Measurements from ENCODE around the gene SPA17. TPM values are rescaled to one million over a fixed set of nuclear protein-coding genes. Genes with fewer than 3 reads are reported as not detected.

The SPA17 gene
- 1 to 10 TPM in 1 of 3 donors, under 1 TPM in 2; 0.58 to 1.5 (median 0.76) TPM for total RNA-seq

DNA sequence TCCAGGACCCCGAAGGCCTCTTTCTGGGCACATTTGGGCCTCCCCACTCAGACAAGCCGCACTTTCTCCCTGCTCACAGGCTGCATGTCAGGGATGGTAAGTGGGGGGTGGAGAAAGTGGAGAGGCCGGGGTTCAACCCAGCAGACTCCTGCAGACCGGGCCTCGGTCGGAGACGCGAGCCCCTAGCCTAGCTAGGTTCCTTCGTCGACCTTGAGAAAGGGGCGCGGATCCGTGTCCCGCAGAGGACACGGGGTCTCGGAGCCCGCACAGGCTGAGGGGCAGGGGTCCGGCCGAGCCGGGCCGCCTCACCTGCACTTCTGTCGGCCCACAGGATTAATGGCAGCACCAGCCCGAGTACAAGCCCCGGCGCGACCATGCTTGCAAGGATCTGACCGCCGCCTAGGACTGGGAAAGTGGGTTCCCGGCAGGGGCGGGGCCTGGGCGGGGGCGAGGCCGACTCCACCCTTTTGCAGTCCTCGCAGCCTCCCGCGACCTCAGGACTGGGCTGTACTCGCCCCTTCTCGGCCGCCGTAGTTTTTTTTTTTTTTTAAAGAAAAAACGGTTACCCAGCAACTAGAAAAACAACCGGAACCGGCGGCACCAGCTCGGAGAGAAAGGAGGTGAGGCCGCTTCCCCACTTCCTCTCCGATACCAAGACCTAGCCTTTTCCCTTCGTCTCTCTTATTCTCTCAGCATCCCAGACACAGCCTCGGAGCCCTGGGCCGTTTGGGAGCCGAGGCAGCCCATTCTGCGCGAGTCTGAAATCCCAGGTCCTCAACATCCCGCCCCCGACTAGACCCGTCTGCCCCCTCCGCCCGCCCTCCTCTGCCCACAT, at the start of gene SPA17, which contains the start of gene SIAE:
Gene SPA17, plus strand, starts transcription at position 572 of the 835 bp plus-strand sequence. CDS start 1,361 bp downstream, outside the sequence.
Gene SIAE, minus strand, starts transcription at position 407 of the 835 bp plus-strand sequence. Its CDS starts 31 bp downstream, at position 376.
- DNase-seq (peak; percentile 75), ATAC-seq (peak; percentile 81 to 92)
- Mint-ChIP-seq H3K9me3 (no peaks in the 10 kb centered on the region), H3K27me3 (ENCODE audit: low read depth) (no peaks in the 10 kb centered on the region), H3K36me3 (ENCODE audit: insufficient read depth) (no peaks in the 10 kb centered on the region), H3K4me3 (peak within 1 kb of the TSS; percentile 85), H3K4me1 (ENCODE audit: low read depth) (peaks cover 21% of the 10 kb centered on the region)

DNA sequence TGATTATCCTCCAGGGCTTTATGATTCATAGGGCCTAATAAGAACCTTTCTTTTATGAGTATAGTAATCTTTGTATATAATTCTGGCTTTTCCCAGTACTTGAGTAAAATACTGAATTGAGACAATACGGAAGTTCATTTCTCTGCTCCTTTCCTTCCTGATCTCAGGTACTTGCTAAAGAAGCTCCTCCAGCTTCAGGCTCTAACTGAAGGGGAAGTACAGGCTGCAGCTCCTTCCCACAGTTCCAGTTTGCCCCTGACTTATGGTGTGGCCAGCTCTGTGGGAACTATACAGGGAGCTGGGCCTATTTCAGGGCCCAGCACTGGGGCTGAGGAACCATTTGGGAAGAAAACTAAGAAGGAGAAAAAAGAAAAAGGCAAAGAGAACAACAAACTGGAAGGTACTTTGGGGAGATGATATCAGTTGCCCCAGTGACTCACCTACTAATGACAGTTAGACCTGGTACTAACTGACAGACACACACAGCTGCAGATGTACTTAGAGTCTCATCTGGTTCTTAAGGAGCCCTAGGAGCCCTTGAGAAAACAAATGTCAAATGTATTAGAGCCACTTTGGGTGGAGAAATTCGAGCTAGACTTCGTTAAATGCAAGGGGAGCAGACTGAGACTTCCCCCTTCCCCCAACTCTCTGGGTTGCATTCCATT, 48.1 kb upstream of the SPA17 start:
- DNase-seq (no peak), ATAC-seq (no peak)
- H3K4me1 Mint-ChIP-seq (ENCODE audit: low read depth) = peaks cover 26% of the 10 kb centered on the region
- H3K9me3 Mint-ChIP-seq = no peaks in the 10 kb centered on the region
- no peak overlapping the region for H3K4me3 Mint-ChIP-seq
- peaks cover 28% of the 10 kb centered on the region for H3K36me3 Mint-ChIP-seq (ENCODE audit: insufficient read depth)
- H3K27me3 Mint-ChIP-seq (ENCODE audit: low read depth) = no peaks in the 10 kb centered on the region

- H3K27me3 Mint-ChIP-seq (ENCODE audit: low read depth) = no peaks in the 10 kb centered on the region
- ATAC-seq = no peak
- H3K4me3 Mint-ChIP-seq = no peak overlapping the region
Measured at GRCh38 chr11:124627546-124627945, 46.2 kb upstream of the SPA17 start.

DNA sequence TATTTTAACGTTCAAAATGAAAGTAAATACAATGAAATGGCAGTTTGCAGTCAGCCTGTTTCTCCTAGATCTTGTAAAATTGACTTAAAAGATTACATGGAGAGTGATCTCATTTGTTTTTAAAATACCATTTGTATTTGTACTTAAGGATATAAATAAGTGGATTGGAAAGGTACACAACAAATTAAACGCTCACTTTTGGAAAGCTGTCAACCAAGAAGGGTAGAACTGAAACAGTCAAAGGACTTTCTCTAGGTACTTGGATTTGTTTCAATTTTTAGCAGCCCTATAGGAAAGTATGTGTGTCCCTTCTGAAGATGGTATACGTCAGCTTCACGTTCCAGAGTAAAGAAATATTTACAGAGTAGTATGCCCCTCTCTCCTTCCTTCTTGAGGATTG, 43.7 kb upstream of the SPA17 start:
- ATAC-seq (no peak), DNase-seq (no peak)
- Mint-ChIP-seq H3K27me3 (ENCODE audit: low read depth) (no peaks in the 10 kb centered on the region), H3K4me3 (no peak overlapping the region), H3K9me3 (no peaks in the 10 kb centered on the region), H3K36me3 (ENCODE audit: insufficient read depth) (peaks cover 50% of the 10 kb centered on the region), H3K4me1 (ENCODE audit: low read depth) (peaks cover 14% of the 10 kb centered on the region)

More at GRCh38 chr11:124627546-124627945, 46.2 kb upstream of the SPA17 start:
- no peak for DNase-seq
- Mint-ChIP-seq H3K4me1 (ENCODE audit: low read depth) (peaks cover 24% of the 10 kb centered on the region), H3K9me3 (no peaks in the 10 kb centered on the region), H3K36me3 (ENCODE audit: insufficient read depth) (peaks cover 44% of the 10 kb centered on the region)

- peaks cover 52% of the 10 kb centered on the region for H3K36me3 Mint-ChIP-seq (ENCODE audit: insufficient read depth)
Measured at GRCh38 chr11:124633355-124633754, 40.3 kb upstream of the SPA17 start.

DNA sequence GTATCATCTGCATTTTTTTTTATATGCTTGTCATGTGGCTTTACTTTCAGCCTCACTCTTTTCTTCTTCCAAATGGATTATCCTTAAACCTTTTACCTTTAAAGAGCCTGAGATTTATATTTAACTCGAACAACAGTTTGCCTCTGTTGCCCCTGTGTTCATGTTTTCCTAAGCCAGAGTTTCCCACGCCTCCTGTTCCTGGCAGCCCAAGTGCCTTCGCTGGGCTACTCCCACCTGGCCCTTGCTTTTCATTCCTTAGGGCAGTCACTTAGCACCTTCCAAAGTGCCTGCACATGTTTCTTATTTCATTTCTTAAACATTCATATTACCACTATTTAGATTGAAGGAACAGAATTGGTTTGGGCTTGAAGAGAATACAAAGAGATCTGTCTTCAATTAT, 37.8 kb upstream of the SPA17 start:
- ATAC-seq = no peak
- H3K4me1 Mint-ChIP-seq (ENCODE audit: low read depth) = no peaks in the 10 kb centered on the region
- no peaks in the 10 kb centered on the region for H3K27me3 Mint-ChIP-seq (ENCODE audit: low read depth)
- H3K36me3 Mint-ChIP-seq (ENCODE audit: insufficient read depth) = peaks cover 42% of the 10 kb centered on the region
- no peak overlapping the region for H3K4me3 Mint-ChIP-seq
- H3K9me3 Mint-ChIP-seq = no peaks in the 10 kb centered on the region
- DNase-seq = no peak

More at GRCh38 chr11:124633355-124633754, 40.3 kb upstream of the SPA17 start:
- Mint-ChIP-seq H3K9me3 (no peaks in the 10 kb centered on the region), H3K4me3 (no peak overlapping the region), H3K4me1 (ENCODE audit: low read depth) (no peaks in the 10 kb centered on the region), H3K27me3 (ENCODE audit: low read depth) (no peaks in the 10 kb centered on the region)
- ATAC-seq (no peak), DNase-seq (no peak)

- DNase-seq = no peak
- peaks cover 24% of the 10 kb centered on the region for H3K36me3 Mint-ChIP-seq (ENCODE audit: insufficient read depth)
- no peaks in the 10 kb centered on the region for H3K9me3 Mint-ChIP-seq
- no peaks in the 10 kb centered on the region for H3K27me3 Mint-ChIP-seq (ENCODE audit: low read depth)
- no peaks in the 10 kb centered on the region for H3K4me1 Mint-ChIP-seq (ENCODE audit: low read depth)
- ATAC-seq = no peak
- no peak overlapping the region for H3K4me3 Mint-ChIP-seq
Measured at GRCh38 chr11:124638500-124638899, 35.2 kb upstream of the SPA17 start.

DNA sequence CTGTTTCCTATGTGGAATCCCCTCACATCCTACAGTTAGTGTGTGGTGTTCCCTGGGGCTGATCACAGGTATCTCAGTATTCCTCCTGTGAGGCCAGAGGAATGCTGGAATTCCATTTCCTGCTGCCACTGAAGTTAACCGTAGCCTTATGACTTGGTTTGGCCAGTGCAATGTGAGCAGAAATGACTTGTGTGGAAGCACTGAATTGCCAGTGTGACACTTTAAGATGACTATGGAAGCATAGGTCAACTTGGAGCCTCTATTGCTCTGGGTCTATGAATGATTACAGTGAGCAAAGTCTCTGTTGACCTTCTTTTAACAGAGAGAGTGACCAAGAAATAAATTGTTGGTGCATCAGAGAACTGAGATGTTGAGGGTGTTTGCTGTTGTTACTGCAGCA, 34.5 kb upstream of the SPA17 start:
- Mint-ChIP-seq H3K36me3 (ENCODE audit: insufficient read depth) (peaks cover 23% of the 10 kb centered on the region), H3K27me3 (ENCODE audit: low read depth) (no peaks in the 10 kb centered on the region), H3K4me3 (no peak overlapping the region), H3K9me3 (no peaks in the 10 kb centered on the region), H3K4me1 (ENCODE audit: low read depth) (no peaks in the 10 kb centered on the region)
- no peak for ATAC-seq
- no peak for DNase-seq

- no peaks in the 10 kb centered on the region for H3K9me3 Mint-ChIP-seq
- H3K36me3 Mint-ChIP-seq (ENCODE audit: insufficient read depth) = peaks cover 19% of the 10 kb centered on the region
- no peak overlapping the region for H3K4me3 Mint-ChIP-seq
- H3K4me1 Mint-ChIP-seq (ENCODE audit: low read depth) = peaks cover 3% of the 10 kb centered on the region
- no peaks in the 10 kb centered on the region for H3K27me3 Mint-ChIP-seq (ENCODE audit: low read depth)
- ATAC-seq (no peak), DNase-seq (no peak)
Measured at GRCh38 chr11:124640666-124641065, 33.0 kb upstream of the SPA17 start.

DNA sequence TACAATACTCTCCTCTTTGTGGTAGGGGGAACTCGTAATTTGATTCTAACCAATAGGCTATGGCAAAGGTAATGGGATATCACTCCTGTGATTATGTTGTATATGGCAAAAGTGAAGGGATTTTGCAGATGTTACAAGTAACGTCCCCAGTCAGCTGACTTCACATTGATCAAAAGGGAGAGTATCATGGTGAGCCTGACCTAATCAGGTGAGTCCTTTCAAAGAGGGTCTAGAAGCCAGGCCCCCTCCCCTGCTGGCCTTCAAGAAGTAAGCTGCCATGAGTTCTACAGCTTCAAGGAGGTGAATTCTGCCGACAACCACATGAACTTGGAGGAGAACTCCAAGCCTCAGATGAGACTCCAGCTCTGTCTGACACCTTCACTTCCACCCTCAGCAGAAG, 31.1 kb upstream of the SPA17 start:
- Mint-ChIP-seq H3K4me3 (no peak overlapping the region), H3K4me1 (ENCODE audit: low read depth) (peaks cover 3% of the 10 kb centered on the region), H3K9me3 (no peaks in the 10 kb centered on the region), H3K27me3 (ENCODE audit: low read depth) (no peaks in the 10 kb centered on the region), H3K36me3 (ENCODE audit: insufficient read depth) (peaks cover 9% of the 10 kb centered on the region)
- no peak for ATAC-seq
- DNase-seq = no peak

- H3K4me1 Mint-ChIP-seq (ENCODE audit: low read depth) = peaks cover 3% of the 10 kb centered on the region
- H3K9me3 Mint-ChIP-seq = no peaks in the 10 kb centered on the region
- ATAC-seq (no peak), DNase-seq (no peak)
- no peaks in the 10 kb centered on the region for H3K27me3 Mint-ChIP-seq (ENCODE audit: low read depth)
- peaks cover 5% of the 10 kb centered on the region for H3K36me3 Mint-ChIP-seq (ENCODE audit: insufficient read depth)
- no peak overlapping the region for H3K4me3 Mint-ChIP-seq
Measured at GRCh38 chr11:124643042-124643604, 30.6 kb upstream of the SPA17 start.

DNA sequence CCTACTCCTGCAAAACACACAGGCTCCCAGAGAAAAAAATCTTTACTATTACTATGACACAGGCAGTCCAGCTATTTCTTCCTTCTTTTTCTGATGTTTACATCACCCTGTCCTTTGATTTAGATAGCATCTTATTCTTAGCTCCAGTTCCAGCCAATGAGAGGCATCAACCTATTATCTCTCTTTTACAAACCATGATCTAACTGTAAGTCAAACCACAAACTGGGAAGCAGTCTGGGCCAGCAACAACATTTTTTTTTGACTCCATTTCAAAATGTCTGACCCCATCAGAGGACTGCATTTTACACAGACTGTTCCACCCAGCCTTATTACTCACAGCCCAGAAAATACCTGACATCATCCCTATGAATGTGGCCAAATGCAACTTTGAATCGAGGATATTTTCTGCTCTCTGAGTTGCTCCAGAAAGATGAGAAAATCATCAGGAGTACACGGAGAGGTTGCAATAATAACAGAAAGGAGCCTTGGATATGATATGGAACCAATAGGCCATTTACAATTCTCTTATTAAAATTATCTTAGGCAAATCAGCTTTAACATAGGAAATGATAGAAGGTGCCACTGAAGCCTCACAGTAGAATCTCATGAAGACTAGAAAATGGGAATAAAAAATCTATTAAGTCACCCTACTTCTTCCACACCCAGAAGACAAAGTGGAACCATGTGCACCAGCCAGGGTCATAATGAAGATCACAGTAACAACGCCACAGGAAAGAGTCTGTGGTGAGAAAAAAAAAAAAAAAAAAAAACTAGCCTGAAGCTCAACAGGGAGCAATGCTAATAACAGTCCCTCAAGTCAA, 29.9 kb upstream of the SPA17 start:
- ATAC-seq = no peak
- Mint-ChIP-seq H3K4me3 (no peak overlapping the region), H3K4me1 (ENCODE audit: low read depth) (peaks cover 3% of the 10 kb centered on the region), H3K9me3 (no peaks in the 10 kb centered on the region), H3K36me3 (ENCODE audit: insufficient read depth) (peaks cover 5% of the 10 kb centered on the region), H3K27me3 (ENCODE audit: low read depth) (no peaks in the 10 kb centered on the region)
- no peak for DNase-seq

- H3K4me3 Mint-ChIP-seq = no peak overlapping the region
- H3K9me3 Mint-ChIP-seq = no peaks in the 10 kb centered on the region
- ATAC-seq (no peak), DNase-seq (no peak)
- peaks cover 3% of the 10 kb centered on the region for H3K4me1 Mint-ChIP-seq (ENCODE audit: low read depth)
- H3K27me3 Mint-ChIP-seq (ENCODE audit: low read depth) = no peaks in the 10 kb centered on the region
- H3K36me3 Mint-ChIP-seq (ENCODE audit: insufficient read depth) = peaks cover 6% of the 10 kb centered on the region
Measured at GRCh38 chr11:124644426-124645280, 29.1 kb upstream of the SPA17 start.

Measured in activated T-cell treated with anti-CD3 and anti-CD28 coated beads, Interleukin-2, amount 50 U/mL, for 4 hours (primary cell).